Measurements from ENCODE around the gene MAP2K5.

GRCh38 chr15:67504796-67505195 is 37.7 kb upstream of the MAP2K5 start:
- TF ChIP-seq CTCF (IDR thresholded peaks at IDR 0.05; ENCODE audit: insufficient read depth, low read depth, low read length) (no peak), EZH2 (IDR thresholded peaks at IDR 0.05; ENCODE audit: insufficient read depth, low read length) (no peak)

All from astrocyte (in vitro differentiated cells and primary cell).